ENCODE data around the gene FAM110D. TPM values are rescaled to one million over a fixed set of nuclear protein-coding genes. Genes with fewer than 3 reads are reported as not detected.

The FAM110D gene
- total and polyA plus RNA-seq, 2 of the 8 experiments (the other 6 are each of a cell fraction or from before 2014, with no cell fraction given), result 0.21 to 0.48 TPM

DNA sequence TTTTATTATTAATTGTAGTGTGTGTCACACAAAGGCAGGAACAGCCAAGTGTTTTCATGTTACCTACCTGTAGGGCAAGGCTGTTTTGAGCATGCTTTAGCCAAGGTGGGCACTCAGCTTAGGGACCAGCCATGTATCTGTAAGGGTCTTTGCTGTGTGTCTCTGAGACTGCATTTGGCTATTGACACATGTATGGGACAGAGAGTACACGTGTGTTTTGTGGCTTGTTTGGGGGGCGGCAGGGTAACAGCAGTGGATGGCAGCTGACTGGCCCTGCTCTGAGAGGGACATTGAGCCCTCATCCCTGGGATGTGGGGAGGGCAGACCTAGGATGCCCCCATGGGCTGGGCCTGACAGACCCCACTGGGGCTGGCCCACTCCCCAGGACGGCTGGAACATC lies 38.4 kb downstream of the FAM110D start (continued):
- TF ChIP-seq, protein P1, sequence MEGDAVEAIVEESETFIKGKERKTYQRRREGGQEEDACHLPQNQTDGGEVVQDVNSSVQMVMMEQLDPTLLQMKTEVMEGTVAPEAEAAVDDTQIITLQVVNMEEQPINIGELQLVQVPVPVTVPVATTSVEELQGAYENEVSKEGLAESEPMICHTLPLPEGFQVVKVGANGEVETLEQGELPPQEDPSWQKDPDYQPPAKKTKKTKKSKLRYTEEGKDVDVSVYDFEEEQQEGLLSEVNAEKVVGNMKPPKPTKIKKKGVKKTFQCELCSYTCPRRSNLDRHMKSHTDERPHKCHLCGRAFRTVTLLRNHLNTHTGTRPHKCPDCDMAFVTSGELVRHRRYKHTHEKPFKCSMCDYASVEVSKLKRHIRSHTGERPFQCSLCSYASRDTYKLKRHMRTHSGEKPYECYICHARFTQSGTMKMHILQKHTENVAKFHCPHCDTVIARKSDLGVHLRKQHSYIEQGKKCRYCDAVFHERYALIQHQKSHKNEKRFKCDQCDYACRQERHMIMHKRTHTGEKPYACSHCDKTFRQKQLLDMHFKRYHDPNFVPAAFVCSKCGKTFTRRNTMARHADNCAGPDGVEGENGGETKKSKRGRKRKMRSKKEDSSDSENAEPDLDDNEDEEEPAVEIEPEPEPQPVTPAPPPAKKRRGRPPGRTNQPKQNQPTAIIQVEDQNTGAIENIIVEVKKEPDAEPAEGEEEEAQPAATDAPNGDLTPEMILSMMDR (IDR thresholded peaks at IDR 0.05; ENCODE audit: control extremely low read depth in 1 of 3, insufficient read depth in 1 of 3, low read depth in 1 of 3, low read length in 3 of 3), result no peak
- TF ChIP-seq SP4 (IDR thresholded peaks at IDR 0.05; ENCODE audit: low read length), result no peak
- no peak for TF ChIP-seq KDM1A (IDR thresholded peaks at IDR 0.05; ENCODE audit: borderline replicate concordance, low read length)
- TF ChIP-seq TAF1 (IDR thresholded peaks at IDR 0.05; ENCODE audit: low read depth, low read length), result no peak
- TF ChIP-seq SUZ12 (IDR thresholded peaks at IDR 0.05; ENCODE audit: low read length), result no peak
- no peak for TF ChIP-seq TBP (IDR thresholded peaks at IDR 0.05; ENCODE audit: low read depth, low read length)
- TF ChIP-seq JUND (IDR thresholded peaks at IDR 0.05; ENCODE audit: low read length), result no peak
